GM12878 (cell line): ENCODE measurements around the gene SPHK1. TPM values are rescaled to one million over a fixed set of nuclear protein-coding genes. Genes with fewer than 3 reads are reported as not detected.
A peak's percentile ranks its signal among the peaks of the same experiment; 100 is the strongest.

Experiments used
- ATAC-seq: fragments of 200-7000 bp; cut with Tn5 transposase; 3 replicates; pipeline ENCODE4 v1.9.1; 2020; ENCODE audit warnings: mild to moderate bottlenecking, moderate library complexity
- BruUV-seq: library from RNA; stranded (reverse); fragments of 400-500 nt; replicated peaks from 2 replicates; lab custom pipeline; 2021; lab: Mats Ljungman, UMichigan
- CTCF ChIA-PET: fragments of 300-600 bp; sonication (Branson Sonifier 250); formaldehyde crosslinking; extraction: SDS; loops from one replicate; lab custom pipeline; 2021; ENCODE audit warnings: inconsistent platforms; lab: Yijun Ruan, JAX
- POLR2A ChIA-PET: fragments of 350-600 bp; formaldehyde crosslinking; extraction: SDS; loops from one replicate; lab custom pipeline; 2021; ENCODE audit warnings: inconsistent platforms; lab: Charles Lee
- RAD21 ChIA-PET: fragments of 300-600 bp; sonication (Branson Sonifier 250); formaldehyde crosslinking; loops from one replicate; lab custom pipeline; 2023; ENCODE audit warnings: antibody characterized with exemption; ENCODE audit not compliant: unreplicated experiment; lab: Charles Lee
- SMC1A ChIA-PET: fragments of 300-600 bp; sonication (Branson Sonifier 250); formaldehyde crosslinking; loops from one replicate; lab custom pipeline; 2023; ENCODE audit not compliant: unreplicated experiment, uncharacterized antibody; lab: Charles Lee
- DNase-seq: peaks from one replicate; pipeline ENCODE4 v3.0.0-alpha.2; 2011; ENCODE audit warnings: low read depth, low spot score
- FAIRE-seq: peaks from 3 replicates; lab custom pipeline; 2011; peaks lifted over from hg19 to GRCh38; lab: Jason Lieb, UNC
- H2AFZ ChIP-seq: 2 replicates; pipeline ENCODE4 v1.6.0; 2011; ENCODE audit warnings: low read depth, low read length, control low read depth; ENCODE audit not compliant: control insufficient read depth
- H3K27ac ChIP-seq: 2 replicates; pipeline ENCODE4 v1.5.1; 2011; ENCODE audit warnings: control low read depth; ENCODE audit not compliant: control insufficient read depth, insufficient read depth
- H3K27me3 ChIP-seq, 2 experiments: replicated peaks in 1 of 2; 2 replicates each; pipeline versions ENCODE4 v1.6.0 to v1.6.1; 2011; ENCODE audit warnings: low read length in 1 of 2; ENCODE audit not compliant: control insufficient read depth in 2 of 2, insufficient read depth in 2 of 2
- H3K36me3 ChIP-seq, 2 experiments: 2 replicates each; pipeline ENCODE4 v1.5.1; 2011; ENCODE audit warnings: low read length in 1 of 2; ENCODE audit not compliant: control insufficient read depth in 2 of 2, insufficient read depth in 2 of 2
- H3K4me1 ChIP-seq: 2 replicates; pipeline ENCODE4 v1.6.1; 2011; ENCODE audit warnings: mild to moderate bottlenecking, low read length, moderate library complexity, mixed read lengths; ENCODE audit not compliant: control insufficient read depth, insufficient read depth
- H3K4me2 ChIP-seq: 2 replicates; pipeline ENCODE4 v1.6.0; 2011; ENCODE audit warnings: control low read depth; ENCODE audit not compliant: control insufficient read depth, insufficient read depth
- H3K4me3 ChIP-seq: fragments of 200-600 bp; sonication (generic); 2 replicates; pipeline ENCODE4 v1.5.1; 2016
- H3K79me2 ChIP-seq: 2 replicates; pipeline ENCODE4 v1.6.0; 2011; ENCODE audit warnings: low read length; ENCODE audit not compliant: control insufficient read depth, insufficient read depth
- H3K9ac ChIP-seq: 2 replicates; pipeline ENCODE4 v1.8.0; 2011; ENCODE audit warnings: low read length, control low read depth, mixed read lengths; ENCODE audit not compliant: control insufficient read depth, insufficient read depth
- H3K9me3 ChIP-seq: replicated peaks from 3 replicates; pipeline ENCODE4 v1.5.1; 2011; ENCODE audit warnings: mild to moderate bottlenecking, low read length; ENCODE audit not compliant: control insufficient read depth, insufficient read depth
- H4K20me1 ChIP-seq: 2 replicates; pipeline ENCODE4 v1.6.0; 2011; ENCODE audit not compliant: control insufficient read depth, insufficient read depth
- ATF7 ChIP-seq: fragments of 450-650 bp; IDR thresholded peaks from 2 replicates; pipeline ENCODE4 v1.6.1; 2016; ENCODE audit warnings: low read depth, mild to moderate bottlenecking
- EGR1 ChIP-seq, 2 experiments: IDR thresholded peaks; 1 replicate in 1 of 2; 2 replicates in 1 of 2; pipeline ENCODE4 v1.6.1; 2011 to 2012; ENCODE audit warnings: low read depth in 2 of 2, low read length in 2 of 2, borderline replicate concordance in 1 of 2, mild to moderate bottlenecking in 1 of 2, moderate library complexity in 1 of 2
- EP300 ChIP-seq, 2 experiments: fragments of 150-350 bp in 1 of 2; IDR thresholded peaks; 2 replicates each; pipeline ENCODE4 v1.6.1; 2011 to 2012; ENCODE audit warnings: low read depth in 2 of 2, low read length in 2 of 2, borderline replicate concordance in 1 of 2, improper control_type of control experiment in 1 of 2, inconsistent platforms in 1 of 2; ENCODE audit not compliant: control insufficient read depth in 1 of 2
- HCFC1 ChIP-seq: fragments of 150-350 bp; IDR thresholded peaks from 2 replicates; pipeline ENCODE4 v1.6.1; 2014; ENCODE audit warnings: low read length
- HDGF ChIP-seq: fragments of 450-650 bp; IDR thresholded peaks from 2 replicates; pipeline ENCODE4 v1.6.1; 2016; ENCODE audit warnings: antibody characterized with exemption
- MYB ChIP-seq: fragments of 150-350 bp; IDR thresholded peaks from 2 replicates; pipeline ENCODE4 v1.6.1; 2014; ENCODE audit warnings: mild to moderate bottlenecking, low read depth, low read length, borderline replicate concordance
- TCF3 ChIP-seq: IDR thresholded peaks from 2 replicates; pipeline ENCODE4 v1.6.1; 2012; ENCODE audit warnings: low read depth, mild to moderate bottlenecking, low read length, borderline replicate concordance; ENCODE audit not compliant: insufficient read depth
- USF2 ChIP-seq: IDR thresholded peaks from 2 replicates; pipeline ENCODE4 v1.6.1; 2011; ENCODE audit warnings: low read depth, low read length, improper control_type of control experiment, borderline replicate concordance
- WGBS: methylation state at CpG from one replicate; pipeline ENCODE4 v1.1.6; 2016; ENCODE audit warnings: low lambda C conversion rate; ENCODE audit not compliant: insufficient replicate concordance, insufficient coverage; ENCODE audit errors: missing lambda C conversion rate; 5-methylcytosine and 5-hydroxymethylcytosine counted together
- in situ Hi-C: fragments of 300-500 bp; cut with MboI; formaldehyde crosslinking; loops from 9 replicates; pipeline ENCODE4 v1.14.3; 2018; ENCODE audit warnings: mixed read lengths
- intact Hi-C: fragments of 100-400 bp; cut with micrococcal nuclease; formaldehyde crosslinking; loops from one replicate; pipeline ENCODE4 v1.14.2; 2022; ENCODE audit not compliant: unreplicated experiment
- polyA plus RNA-seq, 11 experiments: library from polyadenylated mRNA; depleted of rRNA in 4 of 11; unstranded in 6 of 11; stranded (reverse) in 5 of 11; fragments of >200 nt; fragmentation: Nextera tagmentation in 4 of 11; fragmentation: Illumina TruSeq in 1 of 11; extraction: Ambion mirVana in 4 of 11; extraction: Trizol in 1 of 11; gene quantifications; 1 replicate in 1 of 11; 2 replicates in 10 of 11; pipeline versions ENCODE4 v1.2.1 to v1.2.3, GENCODE V29; 2011 to 2016; ENCODE audit warnings: inconsistent platforms in 2 of 11, missing spikeins in 2 of 11, low read depth in 1 of 11
- total RNA-seq, 4 experiments: library from RNA; depleted of rRNA in 3 of 4; stranded (reverse); fragments of >200 nt in 3 of 4; fragmentation: Illumina TruSeq in 1 of 4; extraction: Trizol in 1 of 4; gene quantifications; 2 replicates each; pipeline versions ENCODE4 v1.2.1 to v1.2.3, GENCODE V29; 2013 to 2021

SPHK1 gene
- total and polyA plus RNA-seq, 10 of the 15 experiments (the other 5 are each of a cell fraction or from before 2014, with no cell fraction given): 0.09 to 1.1 (median 0.36) TPM; not detected in 2

- H3K4me2 ChIP-seq: peak overlapping the region; percentile 38
- H3K4me3 ChIP-seq: no peak overlapping the region
- peaks cover 34% of the 10 kb centered on the region for H3K79me2 ChIP-seq
- ChIA-PET CTCF (interaction anchor here (1.1 to 3.4 kb wide), 8 partner anchors 15 to 79 kb away, joined by 4 to 20 read pairs (median 6); no protein-coding TSS in a partner anchor), POLR2A (interaction anchor here (0.6 to 1.5 kb wide), 7 partner anchors 15 to 328 kb away, joined by 3 to 8 read pairs (median 3); no protein-coding TSS in a partner anchor), RAD21 (interaction anchor here (1.1 kb wide), 1 partner anchor 65 kb away, joined by 3 read pairs; no protein-coding TSS in a partner anchor), SMC1A (interaction anchor here (1.1 to 2.9 kb wide), 8 partner anchors 17 to 79 kb away, joined by 4 to 9 read pairs (median 6); partner anchors contain the start of gene UBE2O)
- no peaks in the 10 kb centered on the region for H3K27me3 ChIP-seq
- 0 out of 4 replicates have a peak, but pooled peaks cover 0 to 3% of the 10 kb centered on the region in 2 experiments for H3K36me3 ChIP-seq
- ATAC-seq: no peak
- intact Hi-C loops (no loop called here), in situ Hi-C loops (no loop called here)
- no peaks in the 10 kb centered on the region for H3K9me3 ChIP-seq
- WGBS: 95% methylated on average over 1 of the region's 1 CpG
- H4K20me1 ChIP-seq: no peaks in the 10 kb centered on the region; the same call in 1 of the 2 replicates
- 0 out of 2 replicates have a peak overlapping the region, but pooled peaks have one; percentile 4 for H3K27ac ChIP-seq
- FAIRE-seq: no peak
- H2AFZ ChIP-seq: no peak overlapping the region
- TF ChIP-seq ATF7 (no peak), HCFC1 (no peak), HDGF (no peak), TCF3 (no peak), USF2 (no peak), EGR1 (IDR thresholded peaks at IDR 0.05; ENCODE audit: borderline replicate concordance in 1 of 2, low read depth in 2 of 2, low read length in 2 of 2) (no peak), MYB (no peak), EP300 (IDR thresholded peaks at IDR 0.05; ENCODE audit: borderline replicate concordance in 1 of 2, control insufficient read depth in 1 of 2, low read depth in 2 of 2, low read length in 2 of 2) (no peak)
- H3K9ac ChIP-seq: no peak overlapping the region
- no peak for DNase-seq
- BruUV-seq: no TSS peak
- peaks cover 24% of the 10 kb centered on the region for H3K4me1 ChIP-seq
These were observed 44.1 kb downstream of the SPHK1 start for GRCh38 chr17:76428511-76428910.
